T-helper 22 cell (primary cell): ENCODE results near the gene TFEB.

Source experiments
- DNase-seq: peaks from one replicate; pipeline ENCODE4 v3.0.0-alpha.2; 2020; ENCODE audit warnings: low read depth

The TFEB gene

GRCh38 chr6:41690541-41691330 lies 44.7 kb downstream of the TFEB start:
- no peak for DNase-seq

DNA sequence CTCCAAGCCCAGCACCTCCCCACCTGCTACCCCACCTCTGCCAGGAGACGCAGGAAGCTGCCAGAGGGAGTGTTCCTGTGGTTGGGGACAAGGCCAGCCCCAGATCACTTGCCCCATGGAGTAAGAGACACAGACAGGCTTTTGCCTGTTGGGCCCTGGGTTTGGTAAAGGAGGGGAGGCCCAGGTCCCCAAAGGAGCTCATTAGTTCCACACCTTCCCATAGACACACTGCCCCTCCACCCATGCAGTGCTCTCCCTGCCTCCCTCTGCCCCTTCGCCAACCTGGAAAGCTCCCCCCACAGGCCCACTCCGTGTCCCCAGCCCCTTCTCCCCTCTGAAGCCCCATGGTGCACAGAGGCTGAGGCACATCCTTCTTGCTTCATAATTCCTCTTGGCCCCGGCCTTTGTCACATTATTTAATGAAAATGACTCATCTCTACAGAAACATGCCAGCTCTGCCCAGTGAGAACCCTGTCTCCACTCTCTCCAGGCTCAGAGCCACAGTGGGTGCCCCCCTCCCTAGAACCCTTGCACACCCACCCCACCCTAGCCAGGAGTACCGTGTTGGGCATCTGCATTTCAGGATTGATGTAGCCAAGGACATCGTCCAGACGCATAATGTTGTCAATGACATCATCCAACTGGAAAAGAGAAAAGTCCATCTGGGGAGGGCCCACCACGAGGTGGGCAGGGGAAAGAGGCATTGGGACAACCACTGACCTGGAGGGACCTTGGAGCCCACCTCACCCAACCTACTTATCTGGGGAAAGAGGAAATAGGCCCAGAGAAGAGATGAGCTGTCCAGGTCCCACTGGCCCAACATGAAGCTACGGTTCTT lies 46.0 kb downstream of the TFEB start:
- DNase-seq, result no peak

GRCh38 chr6:41688256-41688965 lies 47.0 kb downstream of the TFEB start:
- no peak for DNase-seq

- DNase-seq, result no peak
These were observed 47.8 kb downstream of the TFEB start for GRCh38 chr6:41687501-41688175.

DNA sequence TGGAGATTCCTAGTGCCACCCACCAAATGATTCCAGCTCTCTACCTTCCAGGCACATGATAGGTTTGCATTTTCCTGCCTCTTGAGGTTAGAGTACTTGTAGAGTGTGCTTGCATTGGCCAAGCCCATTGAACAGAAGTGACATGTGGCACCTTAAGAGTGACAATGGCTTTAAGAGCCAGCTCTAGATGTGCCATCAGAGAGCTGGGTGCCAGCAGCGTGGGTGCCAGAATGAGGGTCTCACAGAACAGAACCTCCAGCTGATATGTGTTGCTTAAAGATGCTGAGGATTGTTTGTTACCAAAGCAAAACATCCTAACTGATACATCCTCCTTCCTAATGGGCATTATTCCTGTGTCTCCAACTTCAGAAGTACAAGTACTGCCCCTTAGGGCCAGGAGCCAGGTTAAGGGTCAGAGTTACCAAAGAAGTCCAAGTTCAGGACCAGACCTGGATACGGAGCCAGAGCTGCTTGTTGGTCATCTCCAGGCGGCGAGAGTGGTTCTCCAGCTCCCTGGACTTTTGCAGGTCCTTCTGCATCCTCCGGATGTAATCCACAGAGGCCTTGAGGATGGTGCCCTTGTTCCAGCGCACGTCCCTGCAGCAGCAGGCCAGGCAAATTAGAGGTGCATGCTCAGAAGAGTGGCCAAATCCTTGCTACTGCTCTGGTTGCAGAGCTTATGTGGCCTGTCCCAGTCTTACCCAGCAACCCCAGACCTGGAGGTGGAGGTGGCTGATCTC lies 49.6 kb downstream of the TFEB start:
- DNase-seq, result no peak

DNA sequence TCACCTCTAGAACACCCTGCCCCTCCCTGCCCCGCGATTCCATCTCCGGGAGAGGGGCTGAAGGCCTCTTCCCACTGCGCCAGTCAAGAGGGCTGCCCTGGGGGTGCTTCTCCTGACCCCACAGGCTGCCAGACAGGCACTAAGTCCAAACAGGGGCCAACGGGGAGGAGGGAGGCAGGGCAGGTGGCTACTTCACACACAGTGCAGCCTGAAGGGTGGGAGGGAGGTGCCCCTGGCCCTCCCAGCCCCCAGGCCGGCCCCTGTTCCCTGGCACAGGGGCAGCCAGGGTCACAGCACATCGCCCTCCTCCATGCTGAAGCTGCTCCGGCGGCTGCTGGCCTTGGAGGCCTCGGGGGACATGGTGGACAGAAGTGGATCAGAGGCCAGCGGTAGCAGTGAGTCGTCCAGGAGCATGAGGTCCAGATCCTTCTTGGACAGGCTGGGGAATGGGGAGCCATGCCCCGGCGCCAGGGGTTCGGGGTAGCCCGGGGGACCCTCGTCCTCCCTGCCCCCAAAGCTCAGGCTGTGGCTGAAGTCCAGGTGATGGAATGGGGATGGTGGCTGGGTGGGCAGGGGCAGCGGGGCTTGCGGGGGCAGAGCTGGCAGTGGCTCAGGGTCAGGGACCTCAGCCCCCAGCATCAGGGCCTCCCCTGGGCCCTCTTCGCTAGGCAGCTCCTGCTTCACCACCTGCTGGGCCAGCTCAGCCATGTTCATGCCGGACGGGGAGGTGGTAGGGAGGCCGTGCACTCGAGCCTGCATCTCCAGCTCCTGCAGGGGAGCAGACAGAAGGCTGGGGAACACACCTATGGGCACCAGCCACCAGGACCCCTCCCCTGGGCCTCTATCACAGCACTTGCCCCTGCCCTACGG lies 50.9 kb downstream of the TFEB start:
- DNase-seq, result no peak

DNA sequence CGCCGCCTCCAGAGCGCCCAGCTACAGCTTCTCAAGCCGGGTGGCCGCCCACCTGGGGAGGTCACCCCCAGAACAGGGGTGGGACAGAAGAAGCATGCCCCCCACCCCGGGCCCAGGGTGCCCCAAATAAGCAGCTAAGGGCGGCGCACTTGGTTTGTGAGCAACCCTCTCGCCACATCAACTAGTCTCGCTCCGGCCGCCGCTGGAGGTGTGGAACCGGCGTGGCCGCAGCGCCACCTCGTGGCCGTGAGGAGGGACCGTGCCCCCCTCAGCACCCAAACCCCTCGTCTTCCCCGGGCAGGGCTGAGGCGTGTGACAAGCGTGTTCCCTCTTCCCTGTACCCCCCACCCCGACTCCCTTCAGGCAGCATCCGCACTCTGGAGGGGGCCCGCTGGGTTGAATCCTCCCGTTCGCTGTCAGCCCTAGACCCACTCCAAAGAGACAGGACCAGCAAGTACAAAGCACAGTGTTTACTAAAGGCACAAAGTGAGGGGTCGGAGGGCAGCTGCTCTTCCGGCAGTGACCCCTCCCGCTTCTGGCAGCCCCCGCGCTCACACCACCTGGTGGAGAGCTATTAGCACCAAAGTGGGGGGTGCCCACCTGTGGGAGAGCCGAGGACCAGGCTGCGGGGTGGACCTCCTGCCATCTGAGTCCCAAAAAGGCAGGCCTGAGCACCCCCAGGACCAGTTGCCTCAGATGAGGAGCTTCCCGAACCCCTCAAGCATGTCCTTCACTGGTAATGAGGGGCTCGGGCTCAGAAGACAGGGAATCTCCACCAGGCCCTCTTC lies 51.7 kb downstream of the TFEB start:
- peak; percentile 25 for DNase-seq

GRCh38 chr6:41683273-41683522 lies 52.2 kb downstream of the TFEB start:
- DNase-seq, result no peak

DNA sequence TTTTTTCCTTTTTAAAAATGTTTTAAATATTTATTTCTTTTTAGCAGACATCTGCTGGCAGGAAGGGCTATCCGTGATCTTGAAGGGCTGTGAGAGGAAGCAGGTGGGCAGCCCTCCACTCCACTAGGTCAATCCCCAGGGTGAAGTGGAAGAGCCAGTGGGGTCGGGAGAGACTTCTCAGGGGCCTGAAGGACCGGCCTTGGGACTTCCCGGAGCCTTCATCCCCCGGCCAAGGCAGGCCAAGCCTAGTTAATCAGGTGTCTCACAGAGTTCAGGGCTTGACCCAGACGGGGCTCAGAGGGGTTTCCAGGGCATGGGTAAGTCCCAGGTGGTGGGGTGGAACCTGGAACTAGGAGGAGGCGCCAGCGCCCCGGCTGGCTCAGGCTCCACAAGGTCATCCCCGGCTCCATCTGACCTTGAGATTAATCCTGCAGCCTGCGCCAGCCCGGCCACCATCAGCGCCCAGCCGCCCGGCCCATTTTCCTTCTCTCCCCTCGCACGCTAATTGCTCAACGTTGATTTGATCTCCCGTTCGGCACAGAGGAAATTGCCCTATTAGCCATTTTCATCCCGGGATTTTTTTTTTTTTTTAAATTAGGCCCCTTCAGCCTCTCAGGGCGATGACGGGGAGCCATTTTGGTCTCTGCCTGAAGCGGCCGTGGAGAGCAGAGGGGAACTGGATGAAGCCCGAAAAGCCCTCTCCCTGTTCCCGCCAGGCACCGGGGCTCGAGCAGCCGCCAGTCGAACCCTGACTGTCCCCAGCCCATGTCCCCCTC lies 52.7 kb downstream of the TFEB start:
- no peak for DNase-seq

- peak; percentile 20 for DNase-seq
These were observed 53.3 kb downstream of the TFEB start for GRCh38 chr6:41682056-41682477.

GRCh38 chr6:41680182-41680965 lies 55.0 kb downstream of the TFEB start:
- DNase-seq, result no peak

GRCh38 chr6:41679696-41680095 lies 55.7 kb downstream of the TFEB start:
- no peak for DNase-seq

- DNase-seq, result no peak
These were observed 56.8 kb downstream of the TFEB start for GRCh38 chr6:41678511-41679084.

GRCh38 chr6:41677124-41677921 lies 58.1 kb downstream of the TFEB start:
- no peak for DNase-seq

DNA sequence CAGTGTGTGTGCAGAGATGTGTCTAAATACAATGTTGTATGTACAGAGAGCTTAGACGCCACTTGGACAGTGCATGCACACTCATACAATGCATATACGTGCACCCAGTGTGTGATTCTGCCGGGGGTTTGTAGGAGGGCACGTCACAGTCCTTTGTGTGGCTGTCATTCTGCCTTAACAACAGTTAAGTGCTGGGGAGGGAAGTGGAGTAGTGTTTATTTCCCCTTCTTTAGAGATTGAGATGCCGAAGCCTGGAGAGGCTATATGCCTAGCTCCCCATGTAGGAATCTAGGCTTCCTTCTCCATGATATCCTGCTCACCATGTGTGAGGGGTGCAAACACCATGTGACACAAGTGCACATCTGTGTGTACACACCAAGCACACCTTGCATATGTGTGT lies 59.0 kb downstream of the TFEB start:
- DNase-seq, result no peak

- DNase-seq, result no peak
These were observed 59.4 kb downstream of the TFEB start for GRCh38 chr6:41675992-41676391.

DNA sequence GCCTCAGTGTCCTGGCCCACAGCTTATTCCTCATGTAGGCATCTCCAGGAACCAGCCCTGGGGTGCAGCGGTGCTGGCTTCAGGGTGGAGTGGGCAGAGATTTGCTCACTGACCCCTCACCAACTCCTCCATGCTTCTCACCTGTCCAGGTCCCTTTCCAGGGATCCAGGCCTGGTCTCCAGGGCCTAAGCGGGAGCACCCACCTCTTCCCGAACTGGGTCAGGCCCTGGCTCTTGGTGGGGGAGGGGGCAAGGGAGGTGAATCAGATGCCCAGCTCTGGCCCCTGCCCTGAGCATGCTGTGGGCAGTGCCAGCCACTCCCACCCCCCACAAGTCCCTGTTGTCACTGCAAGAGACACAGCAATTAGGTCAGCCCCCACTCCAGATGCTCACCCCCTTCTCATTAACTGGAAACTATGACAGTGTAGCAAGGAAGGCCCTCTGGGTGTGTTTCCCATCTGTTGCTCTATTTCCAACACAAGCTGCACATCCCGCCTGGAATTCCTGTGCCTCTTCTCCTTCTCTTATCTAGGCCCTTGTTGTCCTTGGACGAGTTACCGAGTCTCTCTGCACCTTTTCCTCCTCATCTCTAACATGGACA lies 60.1 kb downstream of the TFEB start:
- DNase-seq, result no peak
